ENCODE data around the gene NEGR1.

NEGR1 gene

GRCh38 chr1:72229893-72230292, 52.4 kb downstream of the NEGR1 start:
- no peak for DNase-seq

- DNase-seq: no peak
These were observed 54.7 kb downstream of the NEGR1 start for GRCh38 chr1:72227667-72228066.

GRCh38 chr1:72224506-72224905, 57.8 kb downstream of the NEGR1 start:
- no peak for DNase-seq

GRCh38 chr1:72221811-72222210, 60.5 kb downstream of the NEGR1 start:
- DNase-seq: no peak

- no peak for DNase-seq
These were observed 64.1 kb downstream of the NEGR1 start for GRCh38 chr1:72218141-72218739.

GRCh38 chr1:72207059-72207458, 75.3 kb downstream of the NEGR1 start:
- DNase-seq: no peak

- no peak for DNase-seq
These were observed 79.6 kb downstream of the NEGR1 start for GRCh38 chr1:72202761-72203160.

GRCh38 chr1:72197786-72198185, 84.6 kb downstream of the NEGR1 start:
- DNase-seq: no peak

GRCh38 chr1:72186733-72187307, 95.5 kb downstream of the NEGR1 start:
- no peak for DNase-seq

GRCh38 chr1:72184099-72184701, 98.1 kb downstream of the NEGR1 start:
- no peak for DNase-seq

- no peak for DNase-seq
These were observed 99.5 kb downstream of the NEGR1 start for GRCh38 chr1:72182859-72183258.

- no peak for DNase-seq
These were observed 104.1 kb downstream of the NEGR1 start for GRCh38 chr1:72178266-72178665.

- no peak for DNase-seq
These were observed 104.6 kb downstream of the NEGR1 start for GRCh38 chr1:72177711-72178110.

- DNase-seq: no peak
These were observed 112.1 kb downstream of the NEGR1 start for GRCh38 chr1:72170246-72170645.

- no peak for DNase-seq
These were observed 115.9 kb downstream of the NEGR1 start for GRCh38 chr1:72166426-72166825.

- DNase-seq: no peak
These were observed 131.8 kb downstream of the NEGR1 start for GRCh38 chr1:72150508-72150907.

GRCh38 chr1:72141875-72142274, 140.5 kb downstream of the NEGR1 start:
- DNase-seq: no peak

- no peak for DNase-seq
These were observed 142.1 kb downstream of the NEGR1 start for GRCh38 chr1:72140222-72140621.

GRCh38 chr1:72137656-72138055, 144.7 kb downstream of the NEGR1 start:
- DNase-seq: no peak

- no peak for DNase-seq
These were observed 152.5 kb downstream of the NEGR1 start for GRCh38 chr1:72129869-72130268.

GRCh38 chr1:72122099-72122880, 160.0 kb downstream of the NEGR1 start:
- DNase-seq: no peak

- DNase-seq: no peak
These were observed 162.8 kb downstream of the NEGR1 start for GRCh38 chr1:72119491-72119890.

- no peak for DNase-seq
These were observed 164.7 kb downstream of the NEGR1 start for GRCh38 chr1:72117621-72118020.

- no peak for DNase-seq
These were observed 167.0 kb downstream of the NEGR1 start for GRCh38 chr1:72115290-72115689.
